T-cell (primary cell): ENCODE measurements around the gene SEZ6L2. TPM values are rescaled to one million over a fixed set of nuclear protein-coding genes. Genes with fewer than 3 reads are reported as not detected.
A peak's percentile ranks its signal among the peaks of the same experiment; 100 is the strongest.
"Not testable (repeated sequence)": the region's sequence is repeated elsewhere in the genome, so short reads cannot be mapped to it uniquely, and the experiment has no call there.

Experiments
- ATAC-seq, 4 experiments: fragments of 200-7000 bp in 3 of 4; fragments of 150-1000 bp in 1 of 4; cut with Tn5 transposase; replicated peaks in 1 of 4; 1 replicate in 3 of 4; 2 replicates in 1 of 4; pipeline ENCODE4 v1.10.0; 2021; ENCODE audit warnings: moderate library complexity in 3 of 4, mild to moderate bottlenecking in 2 of 4, moderate number of reproducible peaks in 1 of 4
- CTCF ChIA-PET, 2 donors: fragments of 300-600 bp; sonication (Branson Sonifier 250); formaldehyde crosslinking; loops; one replicate each; lab custom pipeline; 2022; ENCODE audit warnings: antibody characterized with exemption in 2 of 2; lab: Charles Lee
- POLR2A ChIA-PET, 2 donors: fragments of 300-600 bp; sonication (Branson Sonifier 250); formaldehyde crosslinking; loops; one replicate each; lab custom pipeline; 2022; ENCODE audit warnings: antibody characterized with exemption in 2 of 2; lab: Charles Lee
- DNase-seq, 35 experiments: peaks; one replicate each; pipeline versions ENCODE4 v3.0.0 to v3.0.0-alpha.2; 2013 to 2023
- H3K27ac ChIP-seq: one replicate; pipeline ENCODE4 v1.5.1; 2013; ENCODE audit warnings: low read length
- H3K27me3 ChIP-seq, 2 experiments: replicated peaks in 1 of 2; 1 replicate in 1 of 2; 2 replicates in 1 of 2; pipeline versions ENCODE4 v1.6.1 to v1.7.0; 2013; ENCODE audit warnings: low read length in 1 of 2, mixed read lengths in 1 of 2; ENCODE audit not compliant: control insufficient read depth in 2 of 2, insufficient read depth in 2 of 2; ENCODE audit errors: extremely low read depth in 1 of 2
- H3K36me3 ChIP-seq, 2 donors: 1 replicate in 1 of 2; 2 replicates in 1 of 2; pipeline versions ENCODE4 v1.6.1 to v1.7.0; 2013; ENCODE audit warnings: low read length in 1 of 2; ENCODE audit not compliant: control insufficient read depth in 2 of 2, insufficient read depth in 1 of 2; ENCODE audit errors: extremely low read depth in 1 of 2
- H3K4me1 ChIP-seq, 2 experiments: 1 replicate in 1 of 2; 2 replicates in 1 of 2; pipeline versions ENCODE4 v1.6.1 to v1.7.0; 2013; ENCODE audit warnings: low read length in 2 of 2, mixed read lengths in 1 of 2; ENCODE audit not compliant: insufficient read depth in 2 of 2, control insufficient read depth in 1 of 2; ENCODE audit errors: extremely low read depth in 1 of 2
- H3K4me3 ChIP-seq, 2 donors: 1 replicate in 1 of 2; 2 replicates in 1 of 2; pipeline versions ENCODE4 v1.5.1 to v1.7.0; 2013; ENCODE audit warnings: mild to moderate bottlenecking in 2 of 2, low read length in 1 of 2, moderate library complexity in 1 of 2; ENCODE audit not compliant: control insufficient read depth in 1 of 2; ENCODE audit errors: extremely low read depth in 1 of 2
- H3K9me3 ChIP-seq: 2 replicates; pipeline ENCODE4 v1.7.0; 2013
- H3K27ac Mint-ChIP-seq, 2 donors: one replicate each; pipeline ENCODE4 v1.8.0; 2020 to 2021; ENCODE audit warnings: mild to moderate bottlenecking in 2 of 2, mixed read lengths in 2 of 2
- H3K27me3 Mint-ChIP-seq, 2 donors: one replicate each; pipeline ENCODE4 v1.8.0; 2021 to 2022; ENCODE audit warnings: mixed read lengths in 2 of 2
- H3K36me3 Mint-ChIP-seq: one replicate; pipeline ENCODE4 v1.8.0; 2021; ENCODE audit warnings: mixed read lengths
- H3K4me1 Mint-ChIP-seq, 3 donors: one replicate each; pipeline ENCODE4 v1.8.0; 2020 to 2022; ENCODE audit warnings: mixed read lengths in 3 of 3, mild to moderate bottlenecking in 1 of 3
- H3K4me3 Mint-ChIP-seq, 3 donors: one replicate each; pipeline ENCODE4 v1.8.0; 2020 to 2022; ENCODE audit warnings: mild to moderate bottlenecking in 3 of 3, mixed read lengths in 3 of 3, moderate library complexity in 3 of 3
- H3K9me3 Mint-ChIP-seq, 3 donors: one replicate each; pipeline ENCODE4 v1.8.0; 2020 to 2022; ENCODE audit warnings: mixed read lengths in 3 of 3
- WGBS: methylation state at CpG from one replicate; pipeline ENCODE4 v1.1.5; 2013; ENCODE audit warnings: missing lambda C conversion rate; ENCODE audit not compliant: insufficient coverage; 5-methylcytosine and 5-hydroxymethylcytosine counted together
- total RNA-seq, 35 experiments: library from RNA in 6 of 35; stranded (reverse) in 6 of 35; fragments of 120-200 nt in 1 of 35; gene quantifications; one replicate each; pipeline versions ENCODE4 v1.2.1 to v1.2.4 and lab custom pipeline; 2013 to 2026

Gene SEZ6L2
- under 1 TPM in 3 of 5 donors, not detected in 2; 0.16 to 0.82 (median 0.47) TPM for total RNA-seq
- total RNA-seq (2013) = 0.09 TPM
- total RNA-seq (lab: John Stamatoyannopoulos, UW) = 0 to 0.14 (median 0) reads per million in 29 experiments

- peaks cover 25 to 37% of the 10 kb centered on the region in 2 donors for H3K27me3 Mint-ChIP-seq
- H3K4me1 Mint-ChIP-seq = peaks cover 6 to 15% (median 12%) of the 10 kb centered on the region in 3 donors
- peak within 1 kb of the TSS; percentile 33 to 45 for H3K4me3 ChIP-seq
- DNase-seq (peak in 12 of 35 experiments; percentile 13 to 77 (median 62)), ATAC-seq (peak in 2 of 4 experiments; percentile 5 to 8)
- peak within 1 kb of the TSS; percentile 63 to 65 (median 64) for H3K4me3 Mint-ChIP-seq
- ChIA-PET CTCF (no interaction called here), POLR2A (interaction anchor here in 1 of 2 donors (0.6 kb wide), 1 partner anchor 15 kb away, joined by 3 read pairs; no protein-coding TSS in a partner anchor)
- peaks cover 4 to 61% of the 10 kb centered on the region in 2 experiments for H3K27me3 ChIP-seq
- H3K27ac Mint-ChIP-seq = peak within 1 kb of the TSS in 1 of 2 donors; percentile 46
- H3K4me1 ChIP-seq = peaks cover 0 to 21% of the 10 kb centered on the region in 2 experiments
- 2% methylated on average over 15 of the region's 29 CpGs for WGBS
- no peaks in the 10 kb centered on the region for H3K9me3 ChIP-seq
- no peak within 1 kb of the TSS for H3K27ac ChIP-seq
- no peaks in the 10 kb centered on the region for H3K36me3 Mint-ChIP-seq
- H3K36me3 ChIP-seq = no peaks in the 10 kb centered on the region
- no peaks in the 10 kb centered on the region for H3K9me3 Mint-ChIP-seq
Measured at GRCh38 chr16:29899516-29900101, at the start of gene SEZ6L2. SEZ6L2 (minus strand) TSS chr16:29899550; CDS start chr16:29899019, 531 bp downstream.

GRCh38 chr16:29947897-29948296, 48.5 kb upstream of the SEZ6L2 start:
- H3K9me3 ChIP-seq = no peaks in the 10 kb centered on the region
- ChIA-PET CTCF (interaction anchor here (0.6 to 0.8 kb wide), 3 partner anchors 13 to 668 kb away, joined by 3 to 11 read pairs (median 4); no protein-coding TSS in a partner anchor), POLR2A (no interaction called here)
- peaks cover 0 to 11% of the 10 kb centered on the region in 2 experiments for H3K27me3 ChIP-seq
- peaks cover 0 to 9% (median 3%) of the 10 kb centered on the region in 3 donors for H3K4me1 Mint-ChIP-seq
- no peaks in the 10 kb centered on the region for H3K4me1 ChIP-seq
- no peak overlapping the region for H3K4me3 Mint-ChIP-seq
- ATAC-seq (no peak), DNase-seq (no peak)
- H3K36me3 ChIP-seq = no peaks in the 10 kb centered on the region
- H3K27me3 Mint-ChIP-seq = no peaks in the 10 kb centered on the region
- H3K9me3 Mint-ChIP-seq = peaks cover 0 to 11% (median 2%) of the 10 kb centered on the region in 3 donors
- H3K4me3 ChIP-seq = no peak overlapping the region
- no peak overlapping the region for H3K27ac Mint-ChIP-seq
- no peak overlapping the region for H3K27ac ChIP-seq
- no peaks in the 10 kb centered on the region for H3K36me3 Mint-ChIP-seq
- WGBS = 40% methylated on average over 1 of the region's 2 CpGs

- Mint-ChIP-seq H3K27ac (peak overlapping the region in 1 of 2 donors; percentile 16), H3K27me3 (peaks cover 0 to 9% of the 10 kb centered on the region in 2 donors), H3K9me3 (no peaks in the 10 kb centered on the region), H3K4me1 (peaks cover 2 to 12% (median 7%) of the 10 kb centered on the region in 3 donors), H3K36me3 (no peaks in the 10 kb centered on the region), H3K4me3 (no peak overlapping the region)
- no peak for DNase-seq
- ChIA-PET POLR2A (no interaction called here), CTCF (no interaction called here)
- H3K9me3 ChIP-seq = no peaks in the 10 kb centered on the region
- no peak for ATAC-seq
- H3K4me1 ChIP-seq = no peaks in the 10 kb centered on the region
- no peak overlapping the region for H3K4me3 ChIP-seq
- H3K27me3 ChIP-seq = peaks cover 0 to 13% of the 10 kb centered on the region in 2 experiments
- 90% methylated on average over 6 of the region's 11 CpGs for WGBS
- no peak overlapping the region for H3K27ac ChIP-seq
- no peaks in the 10 kb centered on the region for H3K36me3 ChIP-seq
Measured at GRCh38 chr16:29943846-29944799, 44.8 kb upstream of the SEZ6L2 start.

- WGBS = 82% methylated on average over 4 of the region's 4 CpGs
- DNase-seq (no peak), ATAC-seq (no peak)
- no peaks in the 10 kb centered on the region for H3K36me3 Mint-ChIP-seq
- Histone ChIP-seq H3K27ac (no peak overlapping the region), H3K9me3 (no peaks in the 10 kb centered on the region), H3K4me3 (no peak overlapping the region), H3K27me3 (peaks cover 0 to 13% of the 10 kb centered on the region in 2 experiments), H3K36me3 (no peaks in the 10 kb centered on the region), H3K4me1 (no peaks in the 10 kb centered on the region)
- H3K27ac Mint-ChIP-seq = no peak overlapping the region
- H3K9me3 Mint-ChIP-seq = no peaks in the 10 kb centered on the region
- POLR2A ChIA-PET = no interaction called here
- CTCF ChIA-PET = no interaction called here
- H3K27me3 Mint-ChIP-seq = peaks cover 0 to 14% of the 10 kb centered on the region in 2 donors
- peaks cover 2 to 12% (median 7%) of the 10 kb centered on the region in 3 donors for H3K4me1 Mint-ChIP-seq
- no peak overlapping the region for H3K4me3 Mint-ChIP-seq
Measured at GRCh38 chr16:29940656-29941055, 41.3 kb upstream of the SEZ6L2 start.

GRCh38 chr16:29931750-29932149, 32.4 kb upstream of the SEZ6L2 start:
- H3K9me3 ChIP-seq, H3K27ac Mint-ChIP-seq, H3K9me3 Mint-ChIP-seq, ATAC-seq, CTCF ChIA-PET, H3K36me3 Mint-ChIP-seq, DNase-seq, H3K36me3 ChIP-seq, H3K4me3 ChIP-seq, H3K27me3 ChIP-seq, H3K4me1 ChIP-seq, H3K27ac ChIP-seq, POLR2A ChIA-PET, H3K4me3 Mint-ChIP-seq: not testable (repeated sequence)
- no CpG with 5 or more reads among the region's 2 CpGs for WGBS
- Mint-ChIP-seq H3K4me1 (peaks cover 5 to 13% (median 10%) of the 10 kb centered on the region in 3 donors), H3K27me3 (peaks cover 0 to 11% of the 10 kb centered on the region in 2 donors)
